Natural killer cell (primary cell): ENCODE data around the gene TPP1. TPM values are rescaled to one million over a fixed set of nuclear protein-coding genes. Genes with fewer than 3 reads are reported as not detected.

Experiments
- total RNA-seq, 4 donors: library from RNA; stranded (reverse); fragments of 120-200 nt in 1 of 4; gene quantifications; one replicate each; pipeline versions ENCODE4 v1.2.3 to v1.2.4, GENCODE V29; 2013 to 2022

The TPP1 gene
- total RNA-seq, 3 donors from 2014 or later (not counting 1 experiment from before 2014, with no cell fraction given), result 123 to 135 (median 131) TPM

Other genes with a start within 250 kb of the TPP1 start
- gene SMPD1, start 228.9 kb downstream of the TPP1 start, total RNA-seq, result 10 to 100 TPM; 52.7 to 63.3 (median 56.1) TPM
- gene APBB1, start 200.3 kb downstream of the TPP1 start, total RNA-seq, result 10 to 100 TPM; 62.8 to 77.1 (median 67.5) TPM
- 1 to 10 TPM in 1 of 3 donors, under 1 TPM in 2; 0.35 to 1.5 (median 0.98) TPM for gene HPX, start 178.4 kb downstream of the TPP1 start, total RNA-seq
- gene TRIM3, start 145.5 kb downstream of the TPP1 start, total RNA-seq, result 10 to 100 TPM; 26.4 to 30.9 (median 26.5) TPM
- gene ARFIP2, start 138.1 kb downstream of the TPP1 start, total RNA-seq, result 10 to 100 TPM; 44.7 to 62.3 (median 51.4) TPM
- gene TIMM10B, start 137.9 kb downstream of the TPP1 start, total RNA-seq, result 10 to 100 TPM; 69.6 to 92.8 (median 71.4) TPM
- gene DNHD1, start 122.1 kb downstream of the TPP1 start, total RNA-seq, result 10 to 100 TPM; 29.6 to 38.3 (median 31.4) TPM
- 10 to 100 TPM; 31.3 to 35.9 (median 31.9) TPM for gene RRP8, start 15.8 kb downstream of the TPP1 start, total RNA-seq
- 100 to 1,000 TPM; 109 to 145 (median 142) TPM for gene ILK, start 15.6 kb downstream of the TPP1 start, total RNA-seq
- gene TAF10, start 7.2 kb downstream of the TPP1 start, total RNA-seq, result 100 to 1,000 TPM; 154 to 191 (median 158) TPM
- 1 to 10 TPM in 1 of 3 donors, under 1 TPM in 2; 0.49 to 1.0 (median 0.83) TPM for gene DCHS1, start 36.4 kb upstream of the TPP1 start, total RNA-seq
- 10 to 100 TPM in 2 of 3 donors, 1 to 10 TPM in 1; 9.0 to 11.8 (median 11.4) TPM for gene MRPL17, start 63.9 kb upstream of the TPP1 start, total RNA-seq
- not detected for gene OR2AG2, start 152.6 kb upstream of the TPP1 start, total RNA-seq
- not detected for gene OR2AG1, start 163.6 kb upstream of the TPP1 start, total RNA-seq
- not detected for gene OR6A2, start 180.3 kb upstream of the TPP1 start, total RNA-seq
- gene OR10A5, start 226.3 kb upstream of the TPP1 start, total RNA-seq, result not detected
- under 1 TPM in 1 of 3 donors, not detected in 2; 0.05 TPM for gene OR10A2, start 243.6 kb upstream of the TPP1 start, total RNA-seq